Parathyroid adenoma (tissue), 2 donors: ENCODE measurements around the gene MYL2.
"Not testable (repeated sequence)": the region's sequence is repeated elsewhere in the genome, so short reads cannot be mapped to it uniquely, and the experiment has no call there.

Source experiments
- H2AFZ ChIP-seq: fragments of 300-600 bp; sonication (generic); one replicate; pipeline ENCODE4 v1.7.0; 2017; ENCODE audit warnings: antibody characterized with exemption, mild to moderate bottlenecking
- H3K27ac ChIP-seq: fragments of 300-600 bp; sonication (generic); one replicate; pipeline ENCODE4 v1.7.0; 2017
- H3K27me3 ChIP-seq: fragments of 300-600 bp; sonication (generic); one replicate; pipeline ENCODE4 v1.7.0; 2017; ENCODE audit warnings: low read length; ENCODE audit not compliant: control insufficient read depth, insufficient read depth
- H3K36me3 ChIP-seq: fragments of 300-600 bp; sonication (generic); one replicate; pipeline ENCODE4 v1.7.0; 2017; ENCODE audit warnings: low read length; ENCODE audit not compliant: control insufficient read depth, insufficient read depth
- H3K4me1 ChIP-seq: fragments of 300-600 bp; sonication (generic); one replicate; pipeline ENCODE4 v1.7.0; 2017; ENCODE audit warnings: control low read depth
- H3K4me2 ChIP-seq: fragments of 300-600 bp; sonication (generic); one replicate; pipeline ENCODE4 v1.7.0; 2017; ENCODE audit warnings: low read length
- H3K4me3 ChIP-seq: fragments of 300-600 bp; sonication (generic); one replicate; pipeline ENCODE4 v1.7.0; 2017; ENCODE audit warnings: low read depth, low read length
- H3K79me2 ChIP-seq: fragments of 300-600 bp; sonication (generic); one replicate; pipeline ENCODE4 v1.7.0; 2017; ENCODE audit warnings: control low read depth
- H3K9ac ChIP-seq: fragments of 300-600 bp; sonication (generic); one replicate; pipeline ENCODE4 v1.7.0; 2017; ENCODE audit warnings: mild to moderate bottlenecking
- H3K9me3 ChIP-seq: fragments of 300-600 bp; sonication (generic); one replicate; pipeline ENCODE4 v1.7.0; 2017; ENCODE audit warnings: low read length; ENCODE audit not compliant: control insufficient read depth
- CTCF ChIP-seq: fragments of 300-600 bp; sonication (generic); IDR thresholded peaks from one replicate; pipeline ENCODE4 v1.7.0; 2017; ENCODE audit warnings: antibody characterized with exemption, mild to moderate bottlenecking
- donor health status: primary hyperparathyroidism.

The MYL2 gene

GRCh38 chr12:110957652-110958051, 37.3 kb upstream of the MYL2 start:
- no peak overlapping the region for H3K9ac ChIP-seq
- H3K4me3 ChIP-seq, result no peak overlapping the region
- no peaks in the 10 kb centered on the region for H3K9me3 ChIP-seq
- H3K79me2 ChIP-seq, result no peaks in the 10 kb centered on the region
- H3K27ac ChIP-seq, result no peak overlapping the region
- no peak for TF ChIP-seq CTCF
- H3K4me1 ChIP-seq, result no peaks in the 10 kb centered on the region
- H3K36me3 ChIP-seq, result no peaks in the 10 kb centered on the region
- H2AFZ ChIP-seq, result no peak overlapping the region
- H3K27me3 ChIP-seq, result no peaks in the 10 kb centered on the region
- H3K4me2 ChIP-seq, result no peak overlapping the region

DNA sequence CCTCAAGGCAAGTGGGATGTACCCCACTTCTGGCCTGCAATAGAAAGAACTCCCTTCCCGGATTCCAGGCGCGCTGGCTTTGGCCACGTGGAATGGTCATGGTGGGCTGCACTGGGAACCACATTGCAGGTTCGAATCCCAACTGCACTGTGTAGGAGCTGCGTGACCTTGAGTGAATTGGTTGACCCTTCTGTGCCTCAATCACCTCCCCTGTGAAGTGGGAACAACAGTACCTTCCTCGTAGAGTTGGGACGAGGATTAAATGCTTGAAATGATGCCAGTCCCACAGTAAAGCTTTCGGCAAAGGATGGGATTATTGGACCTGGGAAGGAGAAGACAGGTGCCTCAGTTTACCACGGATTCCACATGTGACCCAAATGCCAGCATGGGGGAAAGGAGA, 36.8 kb upstream of the MYL2 start:
- no peak overlapping the region for H2AFZ ChIP-seq
- no peaks in the 10 kb centered on the region for H3K9me3 ChIP-seq
- no peaks in the 10 kb centered on the region for H3K79me2 ChIP-seq
- no peak overlapping the region for H3K4me3 ChIP-seq
- TF ChIP-seq CTCF, result no peak
- no peaks in the 10 kb centered on the region for H3K27me3 ChIP-seq
- no peak overlapping the region for H3K9ac ChIP-seq
- H3K36me3 ChIP-seq, result no peaks in the 10 kb centered on the region
- no peaks in the 10 kb centered on the region for H3K4me1 ChIP-seq
- H3K4me2 ChIP-seq, result no peak overlapping the region
- no peak overlapping the region for H3K27ac ChIP-seq

- H3K36me3 ChIP-seq, H3K79me2 ChIP-seq, H3K4me2 ChIP-seq, H3K9me3 ChIP-seq, H3K9ac ChIP-seq, H2AFZ ChIP-seq, H3K4me3 ChIP-seq, H3K27me3 ChIP-seq, H3K4me1 ChIP-seq, H3K27ac ChIP-seq: not testable (repeated sequence)
Measured at GRCh38 chr12:110950867-110951266, 30.5 kb upstream of the MYL2 start.

DNA sequence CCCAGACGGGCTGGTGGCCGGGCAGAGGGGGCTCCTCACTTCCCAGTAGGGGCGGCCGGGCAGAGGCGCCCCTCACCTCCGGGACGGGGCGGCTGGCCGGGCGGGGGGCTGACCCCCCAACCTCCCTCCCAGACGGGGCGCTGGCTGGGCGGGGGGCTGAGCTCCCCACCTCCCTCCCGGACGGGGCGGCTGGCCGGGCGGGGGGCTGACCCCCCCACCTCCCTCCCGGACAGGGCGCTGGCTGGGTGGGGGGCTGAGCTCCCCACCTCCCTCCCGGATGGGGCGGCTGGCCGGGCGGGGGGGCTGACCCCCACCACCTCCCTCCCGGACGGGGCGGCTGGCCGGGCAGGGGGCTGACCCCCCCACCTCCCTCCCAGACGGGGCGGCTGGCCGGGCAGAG, 30.1 kb upstream of the MYL2 start:
- not testable (repeated sequence) for H3K79me2 ChIP-seq, H3K4me2 ChIP-seq, H3K36me3 ChIP-seq, H2AFZ ChIP-seq, H3K4me1 ChIP-seq, H3K9ac ChIP-seq, H3K27me3 ChIP-seq, H3K4me3 ChIP-seq, H3K9me3 ChIP-seq, H3K27ac ChIP-seq

GRCh38 chr12:110948041-110948440, 27.7 kb upstream of the MYL2 start:
- H3K4me3 ChIP-seq, result no peak overlapping the region
- no peak overlapping the region for H3K4me2 ChIP-seq
- no peaks in the 10 kb centered on the region for H3K9me3 ChIP-seq
- no peaks in the 10 kb centered on the region for H3K4me1 ChIP-seq
- H2AFZ ChIP-seq, result no peak overlapping the region
- H3K79me2 ChIP-seq, result no peaks in the 10 kb centered on the region
- H3K9ac ChIP-seq, result no peak overlapping the region
- TF ChIP-seq CTCF, result no peak
- H3K27me3 ChIP-seq, result no peaks in the 10 kb centered on the region
- H3K36me3 ChIP-seq, result no peaks in the 10 kb centered on the region
- no peak overlapping the region for H3K27ac ChIP-seq

- Histone ChIP-seq H3K4me2 (no peak overlapping the region), H3K9ac (no peak overlapping the region), H3K27ac (no peak overlapping the region), H3K79me2 (no peaks in the 10 kb centered on the region), H3K4me3 (no peak overlapping the region), H3K36me3 (no peaks in the 10 kb centered on the region), H2AFZ (no peak overlapping the region), H3K27me3 (no peaks in the 10 kb centered on the region), H3K9me3 (no peaks in the 10 kb centered on the region), H3K4me1 (no peaks in the 10 kb centered on the region)
- TF ChIP-seq CTCF, result no peak
Measured at GRCh38 chr12:110943373-110943772, 23.0 kb upstream of the MYL2 start.
